CD4-positive, alpha-beta T cell treated with Interleukin-10 for 1 hour (primary cell): ENCODE measurements around the gene TCIRG1.
A peak's percentile ranks its signal among the peaks of the same experiment; 100 is the strongest.
"Not testable (repeated sequence)": the region's sequence is repeated elsewhere in the genome, so short reads cannot be mapped to it uniquely, and the experiment has no call there.

Experiments used
- DNase-seq: peaks from one replicate; pipeline ENCODE4 v3.0.0-alpha.2; 2020

TCIRG1 gene

GRCh38 chr11:68090706-68091105 lies 51.9 kb downstream of the TCIRG1 start:
- no peak for DNase-seq

GRCh38 chr11:68092411-68092810 lies 53.6 kb downstream of the TCIRG1 start:
- no peak for DNase-seq

- DNase-seq = not testable (repeated sequence)
Measured at GRCh38 chr11:68092946-68093345, 54.1 kb downstream of the TCIRG1 start.

DNA sequence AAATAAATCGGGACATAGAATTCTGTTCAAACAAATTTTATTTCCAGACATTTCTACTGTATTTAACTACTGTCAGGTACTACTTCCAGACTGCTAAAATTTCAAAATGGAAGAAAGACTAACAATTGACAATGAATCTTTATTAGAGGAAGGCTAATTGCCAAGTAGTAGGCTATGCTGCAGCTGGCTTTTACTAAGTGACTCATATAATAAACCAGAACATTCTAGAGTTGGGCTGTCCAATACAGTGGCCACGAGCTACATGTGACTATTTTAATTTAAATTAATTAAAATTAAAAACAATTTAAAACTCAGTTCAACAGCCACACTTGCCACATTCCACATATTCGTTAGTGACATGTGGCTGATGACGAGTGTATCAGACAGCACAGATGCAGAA lies 54.7 kb downstream of the TCIRG1 start:
- DNase-seq = no peak

GRCh38 chr11:68096962-68097361 lies 58.1 kb downstream of the TCIRG1 start:
- DNase-seq = no peak

DNA sequence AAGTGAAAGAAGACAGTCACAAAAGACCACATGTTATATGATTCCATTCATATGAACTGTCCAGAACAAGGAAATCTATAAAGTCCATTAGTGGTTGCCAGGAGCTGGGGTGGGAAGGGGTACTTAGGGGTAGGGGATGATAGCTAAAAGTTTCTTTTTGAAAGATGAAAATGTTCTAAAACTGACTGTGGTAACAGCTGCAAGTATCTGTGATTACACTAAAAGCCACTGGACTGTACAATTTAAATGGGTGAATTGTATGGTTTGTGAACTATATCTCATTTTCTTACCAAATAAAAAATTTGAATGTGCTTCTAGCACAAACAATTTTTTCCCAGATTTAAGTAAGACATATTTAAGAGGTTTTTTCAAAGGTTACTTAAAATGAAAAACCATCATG lies 60.2 kb downstream of the TCIRG1 start:
- no peak for DNase-seq

DNA sequence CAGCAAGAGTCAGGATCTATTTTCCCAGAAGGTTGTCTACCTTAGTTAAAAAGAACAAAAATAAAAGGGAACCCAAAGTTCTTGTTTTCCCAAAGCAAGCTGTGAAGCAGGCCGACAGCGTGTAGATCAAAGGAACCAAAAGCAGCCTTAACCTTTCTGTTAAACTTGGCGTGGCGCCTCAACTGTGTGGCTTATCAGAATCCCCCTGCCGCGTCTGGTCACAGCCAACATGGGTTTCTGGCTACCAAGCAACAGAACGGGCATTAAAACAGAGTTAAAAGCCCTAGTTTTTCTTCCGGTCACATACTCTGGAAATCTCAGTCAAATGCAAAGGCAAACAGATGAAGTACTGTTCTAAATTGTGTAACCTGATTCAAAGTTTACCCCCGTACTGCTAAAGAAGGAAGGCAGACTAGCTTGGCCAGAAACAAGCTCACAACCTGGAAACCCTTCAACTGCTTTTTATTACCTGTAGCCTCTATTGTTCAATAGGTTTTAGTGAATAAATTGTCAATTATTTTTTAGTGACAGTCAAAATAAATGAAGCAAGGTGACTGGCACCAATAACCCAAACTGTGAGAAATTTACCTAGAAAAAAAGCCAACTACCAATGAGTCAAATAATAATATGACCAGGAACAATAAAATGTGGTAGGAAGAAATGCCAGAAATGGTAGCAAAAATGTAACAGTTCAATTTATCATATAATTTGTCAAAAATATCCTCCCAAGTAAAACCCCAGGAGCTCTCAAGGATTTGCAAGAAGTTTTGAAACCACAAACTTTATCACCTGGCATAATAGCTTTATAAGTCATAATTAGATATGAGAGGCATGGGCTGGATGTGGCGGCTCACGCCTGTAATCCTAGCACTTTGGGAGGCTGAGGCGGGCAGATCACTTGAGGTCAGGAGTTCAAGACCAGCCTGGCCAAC lies 60.9 kb downstream of the TCIRG1 start:
- DNase-seq = peak; percentile 22
